ENCODE measurements around the gene RTL10. TPM values are rescaled to one million over a fixed set of nuclear protein-coding genes. Genes with fewer than 3 reads are reported as not detected.

Gene RTL10
- total and polyA plus RNA-seq, 2 of the 13 experiments (the other 11 are each of a cell fraction or from before 2014, with no cell fraction given) = 14.1 to 15.8 TPM

DNA sequence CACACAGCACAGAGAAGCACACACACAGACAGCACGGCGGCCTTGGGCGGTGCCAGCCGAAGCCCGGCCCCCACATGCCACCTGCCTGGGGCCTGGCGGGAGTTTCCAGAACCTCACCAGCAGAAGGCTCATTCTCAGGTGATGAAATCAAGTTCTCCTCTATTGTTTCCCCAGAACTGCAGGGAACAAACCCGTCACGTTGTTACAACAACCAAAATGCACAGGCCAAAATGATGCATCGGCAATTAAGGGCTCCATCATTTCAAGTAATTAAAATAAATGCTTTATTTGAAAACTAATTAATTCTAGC, 30.8 kb downstream of the RTL10 start (continued):
- TF ChIP-seq, protein P1, sequence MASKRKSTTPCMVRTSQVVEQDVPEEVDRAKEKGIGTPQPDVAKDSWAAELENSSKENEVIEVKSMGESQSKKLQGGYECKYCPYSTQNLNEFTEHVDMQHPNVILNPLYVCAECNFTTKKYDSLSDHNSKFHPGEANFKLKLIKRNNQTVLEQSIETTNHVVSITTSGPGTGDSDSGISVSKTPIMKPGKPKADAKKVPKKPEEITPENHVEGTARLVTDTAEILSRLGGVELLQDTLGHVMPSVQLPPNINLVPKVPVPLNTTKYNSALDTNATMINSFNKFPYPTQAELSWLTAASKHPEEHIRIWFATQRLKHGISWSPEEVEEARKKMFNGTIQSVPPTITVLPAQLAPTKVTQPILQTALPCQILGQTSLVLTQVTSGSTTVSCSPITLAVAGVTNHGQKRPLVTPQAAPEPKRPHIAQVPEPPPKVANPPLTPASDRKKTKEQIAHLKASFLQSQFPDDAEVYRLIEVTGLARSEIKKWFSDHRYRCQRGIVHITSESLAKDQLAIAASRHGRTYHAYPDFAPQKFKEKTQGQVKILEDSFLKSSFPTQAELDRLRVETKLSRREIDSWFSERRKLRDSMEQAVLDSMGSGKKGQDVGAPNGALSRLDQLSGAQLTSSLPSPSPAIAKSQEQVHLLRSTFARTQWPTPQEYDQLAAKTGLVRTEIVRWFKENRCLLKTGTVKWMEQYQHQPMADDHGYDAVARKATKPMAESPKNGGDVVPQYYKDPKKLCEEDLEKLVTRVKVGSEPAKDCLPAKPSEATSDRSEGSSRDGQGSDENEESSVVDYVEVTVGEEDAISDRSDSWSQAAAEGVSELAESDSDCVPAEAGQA (IDR thresholded peaks at IDR 0.05; ENCODE audit: low read depth) = no peak
- TF ChIP-seq, protein P1 (CRISPR knock-in tag; IDR thresholded peaks at IDR 0.05; ENCODE audit: borderline replicate concordance) = no peak
- TF ChIP-seq KMT2A (CRISPR knock-in tag; IDR thresholded peaks at IDR 0.05) = peak; percentile 12; the same call in 1 of the 2 replicates
- TF ChIP-seq SOX13 (IDR thresholded peaks at IDR 0.05) = no peak
- TF ChIP-seq SOX13 (CRISPR knock-in tag; conservative IDR thresholded peaks at IDR 0.05 in 1 of 2, IDR thresholded peaks at IDR 0.05 in 1 of 2) = peak in 1 of 2 experiments; percentile 3; a peak in 1 of 4 replicates
- no peak for TF ChIP-seq HBP1 (CRISPR knock-in tag; IDR thresholded peaks at IDR 0.05; ENCODE audit: low read depth)
- no peak for TF ChIP-seq ZNF451 (CRISPR knock-in tag; IDR thresholded peaks at IDR 0.05)
- TF ChIP-seq, protein P2, sequence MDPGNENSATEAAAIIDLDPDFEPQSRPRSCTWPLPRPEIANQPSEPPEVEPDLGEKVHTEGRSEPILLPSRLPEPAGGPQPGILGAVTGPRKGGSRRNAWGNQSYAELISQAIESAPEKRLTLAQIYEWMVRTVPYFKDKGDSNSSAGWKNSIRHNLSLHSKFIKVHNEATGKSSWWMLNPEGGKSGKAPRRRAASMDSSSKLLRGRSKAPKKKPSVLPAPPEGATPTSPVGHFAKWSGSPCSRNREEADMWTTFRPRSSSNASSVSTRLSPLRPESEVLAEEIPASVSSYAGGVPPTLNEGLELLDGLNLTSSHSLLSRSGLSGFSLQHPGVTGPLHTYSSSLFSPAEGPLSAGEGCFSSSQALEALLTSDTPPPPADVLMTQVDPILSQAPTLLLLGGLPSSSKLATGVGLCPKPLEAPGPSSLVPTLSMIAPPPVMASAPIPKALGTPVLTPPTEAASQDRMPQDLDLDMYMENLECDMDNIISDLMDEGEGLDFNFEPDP (CRISPR knock-in tag; conservative IDR thresholded peaks at IDR 0.05) = 0 out of 2 replicates have a peak, but pooled peaks have one; percentile 85
- TF ChIP-seq TAF1 (CRISPR knock-in tag; IDR thresholded peaks at IDR 0.05) = 0 out of 2 replicates have a peak, but pooled peaks have one; percentile 2
- TF ChIP-seq TFDP2 (CRISPR knock-in tag; IDR thresholded peaks at IDR 0.05) = peak; percentile 27; the same call in 1 of the 2 replicates
- TF ChIP-seq ZNF496 (CRISPR knock-in tag; IDR thresholded peaks at IDR 0.05; ENCODE audit: insufficient replicate concordance) = no peak
- TF ChIP-seq, protein P3, sequence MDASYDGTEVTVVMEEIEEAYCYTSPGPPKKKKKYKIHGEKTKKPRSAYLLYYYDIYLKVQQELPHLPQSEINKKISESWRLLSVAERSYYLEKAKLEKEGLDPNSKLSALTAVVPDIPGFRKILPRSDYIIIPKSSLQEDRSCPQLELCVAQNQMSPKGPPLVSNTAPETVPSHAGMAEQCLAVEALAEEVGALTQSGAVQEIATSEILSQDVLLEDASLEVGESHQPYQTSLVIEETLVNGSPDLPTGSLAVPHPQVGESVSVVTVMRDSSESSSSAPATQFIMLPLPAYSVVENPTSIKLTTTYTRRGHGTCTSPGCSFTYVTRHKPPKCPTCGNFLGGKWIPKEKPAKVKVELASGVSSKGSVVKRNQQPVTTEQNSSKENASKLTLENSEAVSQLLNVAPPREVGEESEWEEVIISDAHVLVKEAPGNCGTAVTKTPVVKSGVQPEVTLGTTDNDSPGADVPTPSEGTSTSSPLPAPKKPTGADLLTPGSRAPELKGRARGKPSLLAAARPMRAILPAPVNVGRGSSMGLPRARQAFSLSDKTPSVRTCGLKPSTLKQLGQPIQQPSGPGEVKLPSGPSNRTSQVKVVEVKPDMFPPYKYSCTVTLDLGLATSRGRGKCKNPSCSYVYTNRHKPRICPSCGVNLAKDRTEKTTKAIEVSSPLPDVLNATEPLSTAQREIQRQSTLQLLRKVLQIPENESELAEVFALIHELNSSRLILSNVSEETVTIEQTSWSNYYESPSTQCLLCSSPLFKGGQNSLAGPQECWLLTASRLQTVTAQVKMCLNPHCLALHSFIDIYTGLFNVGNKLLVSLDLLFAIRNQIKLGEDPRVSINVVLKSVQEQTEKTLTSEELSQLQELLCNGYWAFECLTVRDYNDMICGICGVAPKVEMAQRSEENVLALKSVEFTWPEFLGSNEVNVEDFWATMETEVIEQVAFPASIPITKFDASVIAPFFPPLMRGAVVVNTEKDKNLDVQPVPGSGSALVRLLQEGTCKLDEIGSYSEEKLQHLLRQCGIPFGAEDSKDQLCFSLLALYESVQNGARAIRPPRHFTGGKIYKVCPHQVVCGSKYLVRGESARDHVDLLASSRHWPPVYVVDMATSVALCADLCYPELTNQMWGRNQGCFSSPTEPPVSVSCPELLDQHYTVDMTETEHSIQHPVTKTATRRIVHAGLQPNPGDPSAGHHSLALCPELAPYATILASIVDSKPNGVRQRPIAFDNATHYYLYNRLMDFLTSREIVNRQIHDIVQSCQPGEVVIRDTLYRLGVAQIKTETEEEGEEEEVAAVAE (CRISPR knock-in tag; IDR thresholded peaks at IDR 0.05; ENCODE audit: borderline replicate concordance) = 0 out of 2 replicates have a peak, but pooled peaks have one; percentile 0
- TF ChIP-seq ATF4 (CRISPR knock-in tag; IDR thresholded peaks at IDR 0.05) = peak in 1 of 2 experiments; percentile 73; a peak in 2 of 4 replicates

All from HepG2 (cell line).